HEK293 (cell line): ENCODE data around the gene ZNF219.

ENCODE experiments used
- CTCF ChIA-PET: fragments of 350-600 bp; formaldehyde crosslinking; extraction: SDS; loops from one replicate; lab custom pipeline; 2021; ENCODE audit warnings: antibody characterized with exemption; lab: Yijun Ruan, JAX
- POLR2A ChIA-PET: fragments of 300-600 bp; formaldehyde crosslinking; extraction: SDS; loops from one replicate; lab custom pipeline; 2020; ENCODE audit warnings: antibody characterized with exemption, inconsistent platforms; lab: Yijun Ruan, JAX
- H3K27ac ChIP-seq: fragments of 200-500 bp; sonication (Bioruptor generic); 2 replicates; pipeline ENCODE4 v1.5.1; 2014; ENCODE audit warnings: low read depth, low read length, control low read depth, inconsistent platforms; ENCODE audit errors: extremely low read depth
- H3K36me3 ChIP-seq, 2 experiments: fragments of 200-500 bp in 1 of 2; sonication (Bioruptor generic) in 1 of 2; 1 replicate in 1 of 2; 2 replicates in 1 of 2; pipeline ENCODE4 v1.5.1; 2014 to 2017; ENCODE audit warnings: inconsistent platforms in 2 of 2, low read length in 2 of 2; ENCODE audit not compliant: control insufficient read depth in 2 of 2, insufficient read depth in 1 of 2
- H3K4me1 ChIP-seq: fragments of 200-500 bp; sonication (Bioruptor generic); 2 replicates; pipeline ENCODE4 v1.5.1; 2014; ENCODE audit warnings: mild to moderate bottlenecking, low read length, inconsistent platforms; ENCODE audit not compliant: control insufficient read depth, insufficient read depth
- H3K4me3 ChIP-seq: 2 replicates; pipeline ENCODE4 v1.5.1; 2011; ENCODE audit warnings: low read depth, mild to moderate bottlenecking, control low read depth, low read length, moderate library complexity
- H3K9me3 ChIP-seq: fragments of 200-500 bp; sonication (Bioruptor generic); 2 replicates; pipeline ENCODE4 v1.5.1; 2014; ENCODE audit warnings: low read depth, low read length, inconsistent platforms; ENCODE audit not compliant: control insufficient read depth, insufficient read depth
- GLIS1 ChIP-seq: fragments of 450-650 bp; formaldehyde crosslinking; IDR thresholded peaks from 2 replicates; pipeline ENCODE4 v1.5.1; 2016; ENCODE audit warnings: missing biosample characterization, missing genetic modification characterization
- HIC1 ChIP-seq: fragments of 450-650 bp; formaldehyde crosslinking; IDR thresholded peaks from 2 replicates; pipeline ENCODE4 v1.5.1; 2016; ENCODE audit warnings: missing biosample characterization, missing genetic modification characterization
- RBAK ChIP-seq: fragments of 450-650 bp; formaldehyde crosslinking; IDR thresholded peaks from 2 replicates; pipeline ENCODE4 v1.5.1; 2016; ENCODE audit warnings: missing biosample characterization, missing genetic modification characterization
- SCRT2 ChIP-seq: fragments of 450-650 bp; formaldehyde crosslinking; IDR thresholded peaks from 2 replicates; pipeline ENCODE4 v1.5.1; 2016; ENCODE audit warnings: missing biosample characterization, missing genetic modification characterization
- YY2 ChIP-seq: fragments of 450-650 bp; formaldehyde crosslinking; IDR thresholded peaks from 2 replicates; pipeline ENCODE4 v1.5.1; 2016; ENCODE audit warnings: missing biosample characterization, missing genetic modification characterization
- ZBTB17 ChIP-seq: fragments of 450-650 bp; formaldehyde crosslinking; IDR thresholded peaks from 2 replicates; pipeline ENCODE4 v1.5.1; 2016; ENCODE audit warnings: missing biosample characterization, missing genetic modification characterization
- ZEB2 ChIP-seq: fragments of 450-650 bp; formaldehyde crosslinking; IDR thresholded peaks from 2 replicates; pipeline ENCODE4 v1.5.1; 2016; ENCODE audit warnings: missing biosample characterization, missing genetic modification characterization
- ZNF138 ChIP-seq: fragments of 450-650 bp; formaldehyde crosslinking; IDR thresholded peaks from 2 replicates; pipeline ENCODE4 v1.5.1; 2016; ENCODE audit warnings: missing biosample characterization, missing genetic modification characterization, borderline replicate concordance
- ZNF157 ChIP-seq: fragments of 450-650 bp; formaldehyde crosslinking; IDR thresholded peaks from 2 replicates; pipeline ENCODE4 v1.5.1; 2016; ENCODE audit warnings: missing biosample characterization, missing genetic modification characterization
- ZNF2 ChIP-seq: fragments of 450-650 bp; formaldehyde crosslinking; IDR thresholded peaks from 2 replicates; pipeline ENCODE4 v1.5.1; 2016; ENCODE audit warnings: missing biosample characterization, missing genetic modification characterization
- ZNF324 ChIP-seq: fragments of 450-650 bp; formaldehyde crosslinking; IDR thresholded peaks from 2 replicates; pipeline ENCODE4 v1.5.1; 2016; ENCODE audit warnings: missing biosample characterization, missing genetic modification characterization
- ZNF530 ChIP-seq: fragments of 450-650 bp; formaldehyde crosslinking; IDR thresholded peaks from 2 replicates; pipeline ENCODE4 v1.5.1; 2016; ENCODE audit warnings: low read depth, missing biosample characterization, missing genetic modification characterization
- ZNF571 ChIP-seq: fragments of 450-650 bp; formaldehyde crosslinking; IDR thresholded peaks from 2 replicates; pipeline ENCODE4 v1.5.0; 2017; ENCODE audit warnings: missing biosample characterization, missing genetic modification characterization
- ZNF623 ChIP-seq: fragments of 450-650 bp; formaldehyde crosslinking; IDR thresholded peaks from 2 replicates; pipeline ENCODE4 v1.5.1; 2016; ENCODE audit warnings: missing biosample characterization, missing genetic modification characterization
- ZNF654 ChIP-seq: fragments of 450-650 bp; formaldehyde crosslinking; IDR thresholded peaks from 2 replicates; pipeline ENCODE4 v1.5.1; 2016; ENCODE audit warnings: low read depth, missing biosample characterization, missing genetic modification characterization
- ZNF664 ChIP-seq: fragments of 450-650 bp; formaldehyde crosslinking; IDR thresholded peaks from 2 replicates; pipeline ENCODE4 v1.5.1; 2016; ENCODE audit warnings: missing biosample characterization, missing genetic modification characterization
- ZNF768 ChIP-seq: fragments of 450-650 bp; formaldehyde crosslinking; IDR thresholded peaks from 2 replicates; pipeline ENCODE4 v1.5.1; 2018; ENCODE audit warnings: missing biosample characterization, mild to moderate bottlenecking, missing genetic modification characterization
- TF ChIP-seq, protein P1 (sequence below): fragments of 450-650 bp; formaldehyde crosslinking; IDR thresholded peaks from 2 replicates; pipeline ENCODE4 v1.5.1; 2016; ENCODE audit warnings: missing biosample characterization, missing genetic modification characterization
- TF ChIP-seq, protein P2 (sequence below): fragments of 450-650 bp; formaldehyde crosslinking; IDR thresholded peaks from 2 replicates; pipeline ENCODE4 v1.5.1; 2016; ENCODE audit warnings: missing biosample characterization, missing genetic modification characterization
- TF ChIP-seq, protein P3 (sequence below): fragments of 450-650 bp; formaldehyde crosslinking; IDR thresholded peaks from 2 replicates; pipeline ENCODE4 v1.5.1; 2016; ENCODE audit warnings: missing biosample characterization, missing genetic modification characterization
- TF ChIP-seq, protein P4 (sequence below): fragments of 450-650 bp; formaldehyde crosslinking; IDR thresholded peaks from 2 replicates; pipeline ENCODE4 v1.5.1; 2016; ENCODE audit warnings: missing biosample characterization, missing genetic modification characterization

ZNF219 gene

DNA sequence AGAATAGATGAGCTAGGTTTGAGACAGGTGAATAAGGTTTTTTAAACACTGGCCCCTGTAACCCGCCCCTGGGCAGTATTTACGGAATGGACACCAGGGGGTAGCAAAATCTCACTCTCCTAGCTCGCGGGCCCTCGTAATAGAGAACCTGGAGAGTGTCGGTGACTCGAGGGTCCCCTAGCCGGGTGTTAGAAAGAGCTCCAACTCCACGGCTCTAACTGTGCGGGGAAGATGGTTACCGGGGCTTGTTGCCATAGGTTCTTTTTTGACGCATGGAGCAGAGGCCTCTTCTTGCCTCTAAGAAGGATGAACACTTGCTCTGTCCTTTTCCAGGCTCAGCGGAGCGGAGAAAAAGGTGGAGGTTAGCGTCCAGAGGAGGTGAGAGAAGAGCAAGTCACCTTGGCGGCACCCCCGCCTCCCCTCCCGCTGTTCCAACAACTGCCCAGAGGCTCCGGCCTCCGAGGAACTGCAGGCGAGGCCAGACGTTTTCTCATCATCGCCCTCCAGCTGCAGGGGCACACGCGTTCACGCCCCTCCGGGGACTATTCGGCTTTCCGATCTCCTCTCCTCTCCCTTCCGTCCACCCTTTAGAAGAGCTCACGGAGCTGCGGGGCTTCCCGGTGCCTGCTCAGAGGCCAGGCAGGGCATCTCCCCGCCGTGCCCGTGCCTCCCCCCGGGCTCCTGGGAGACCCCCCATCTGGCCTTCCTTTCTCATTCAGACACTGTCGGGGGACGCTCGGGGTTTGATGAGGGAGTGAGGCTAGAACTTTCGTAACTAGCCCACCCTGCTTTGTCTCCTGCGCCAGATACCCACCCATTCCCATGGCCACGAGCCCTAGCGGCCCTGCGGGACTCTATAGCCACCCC, 29.7 kb downstream of the ZNF219 start (continued):
- TF ChIP-seq, protein P1, sequence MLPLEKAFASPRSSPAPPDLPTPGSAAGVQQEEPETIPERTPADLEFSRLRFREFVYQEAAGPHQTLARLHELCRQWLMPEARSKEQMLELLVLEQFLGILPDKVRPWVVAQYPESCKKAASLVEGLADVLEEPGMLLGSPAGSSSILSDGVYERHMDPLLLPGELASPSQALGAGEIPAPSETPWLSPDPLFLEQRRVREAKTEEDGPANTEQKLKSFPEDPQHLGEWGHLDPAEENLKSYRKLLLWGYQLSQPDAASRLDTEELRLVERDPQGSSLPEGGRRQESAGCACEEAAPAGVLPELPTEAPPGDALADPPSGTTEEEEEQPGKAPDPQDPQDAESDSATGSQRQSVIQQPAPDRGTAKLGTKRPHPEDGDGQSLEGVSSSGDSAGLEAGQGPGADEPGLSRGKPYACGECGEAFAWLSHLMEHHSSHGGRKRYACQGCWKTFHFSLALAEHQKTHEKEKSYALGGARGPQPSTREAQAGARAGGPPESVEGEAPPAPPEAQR: no peak
- TF ChIP-seq ZNF530 (tag by site-specific recombination): no peak
- TF ChIP-seq, protein P2, sequence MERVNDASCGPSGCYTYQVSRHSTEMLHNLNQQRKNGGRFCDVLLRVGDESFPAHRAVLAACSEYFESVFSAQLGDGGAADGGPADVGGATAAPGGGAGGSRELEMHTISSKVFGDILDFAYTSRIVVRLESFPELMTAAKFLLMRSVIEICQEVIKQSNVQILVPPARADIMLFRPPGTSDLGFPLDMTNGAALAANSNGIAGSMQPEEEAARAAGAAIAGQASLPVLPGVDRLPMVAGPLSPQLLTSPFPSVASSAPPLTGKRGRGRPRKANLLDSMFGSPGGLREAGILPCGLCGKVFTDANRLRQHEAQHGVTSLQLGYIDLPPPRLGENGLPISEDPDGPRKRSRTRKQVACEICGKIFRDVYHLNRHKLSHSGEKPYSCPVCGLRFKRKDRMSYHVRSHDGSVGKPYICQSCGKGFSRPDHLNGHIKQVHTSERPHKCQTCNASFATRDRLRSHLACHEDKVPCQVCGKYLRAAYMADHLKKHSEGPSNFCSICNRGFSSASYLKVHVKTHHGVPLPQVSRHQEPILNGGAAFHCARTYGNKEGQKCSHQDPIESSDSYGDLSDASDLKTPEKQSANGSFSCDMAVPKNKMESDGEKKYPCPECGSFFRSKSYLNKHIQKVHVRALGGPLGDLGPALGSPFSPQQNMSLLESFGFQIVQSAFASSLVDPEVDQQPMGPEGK (tag by site-specific recombination): no peak; the same call in 1 of the 2 replicates
- TF ChIP-seq ZNF768 (tag by site-specific recombination): no peak
- no peak for TF ChIP-seq ZNF157 (tag by site-specific recombination)
- no peak for TF ChIP-seq ZBTB17 (tag by site-specific recombination)
- no peak for TF ChIP-seq HIC1 (tag by site-specific recombination)
- TF ChIP-seq ZNF138 (tag by site-specific recombination): no peak

GRCh38 chr14:21066882-21067502, 31.5 kb downstream of the ZNF219 start:
- POLR2A ChIA-PET: no interaction called here
- Histone ChIP-seq H3K27ac (no peak overlapping the region), H3K4me1 (peaks cover 13% of the 10 kb centered on the region), H3K4me3 (no peak overlapping the region), H3K9me3 (no peaks in the 10 kb centered on the region), H3K36me3 (no peaks in the 10 kb centered on the region)
- TF ChIP-seq ZNF571 (no peak), SCRT2 (0 out of 2 replicates have a peak, but pooled peaks have one; percentile 11), ZNF654 (peak; percentile 41)
- CTCF ChIA-PET: interaction anchor here (0.6 to 5.0 kb wide), 14 partner anchors 10 to 193 kb away, joined by 3 to 131 read pairs (median 4); partner anchors contain the start of gene TMEM253

DNA sequence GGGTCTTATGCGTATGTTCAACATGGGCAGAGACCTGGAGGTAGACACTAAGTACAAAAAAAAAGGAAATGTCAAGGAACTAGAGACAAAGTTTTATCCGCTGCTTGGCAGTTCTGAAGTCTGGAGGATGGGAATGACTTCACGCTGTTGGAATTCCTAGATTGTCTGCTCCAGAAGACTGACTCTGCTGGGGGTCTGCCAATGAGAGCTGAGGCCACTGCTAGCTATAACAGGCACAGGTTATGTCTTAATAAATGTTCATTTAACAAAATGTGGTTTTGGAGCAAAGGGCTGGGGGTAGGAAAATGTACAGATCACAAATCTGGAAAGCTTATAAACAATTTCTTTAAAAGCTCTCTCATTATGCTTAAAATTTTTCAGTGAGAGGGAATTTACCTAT, 35.0 kb downstream of the ZNF219 start:
- H3K27ac ChIP-seq: no peak overlapping the region
- POLR2A ChIA-PET: interaction anchor here (0.8 to 0.9 kb wide), 2 partner anchors 8 to 34 kb away, joined by 3 to 4 read pairs; no protein-coding TSS in a partner anchor
- no peaks in the 10 kb centered on the region; the same call in 1 of the 2 replicates for H3K4me1 ChIP-seq
- H3K36me3 ChIP-seq: no peaks in the 10 kb centered on the region
- H3K4me3 ChIP-seq: no peak overlapping the region
- no peaks in the 10 kb centered on the region for H3K9me3 ChIP-seq
- CTCF ChIA-PET: interaction anchor here (0.7 to 4.3 kb wide), 7 partner anchors 23 to 49 kb away, joined by 3 to 25 read pairs (median 3); no protein-coding TSS in a partner anchor
- peak; percentile 95 for TF ChIP-seq GLIS1
- no peak for TF ChIP-seq YY2 (tag by site-specific recombination)
- TF ChIP-seq ZEB2 (tag by site-specific recombination): peak; percentile 32; the same call in 1 of the 2 replicates
- no peak for TF ChIP-seq ZNF2
- TF ChIP-seq ZNF664 (tag by site-specific recombination): peak; percentile 61; the same call in 1 of the 2 replicates
- no peak for TF ChIP-seq ZNF324
- TF ChIP-seq, protein P3, sequence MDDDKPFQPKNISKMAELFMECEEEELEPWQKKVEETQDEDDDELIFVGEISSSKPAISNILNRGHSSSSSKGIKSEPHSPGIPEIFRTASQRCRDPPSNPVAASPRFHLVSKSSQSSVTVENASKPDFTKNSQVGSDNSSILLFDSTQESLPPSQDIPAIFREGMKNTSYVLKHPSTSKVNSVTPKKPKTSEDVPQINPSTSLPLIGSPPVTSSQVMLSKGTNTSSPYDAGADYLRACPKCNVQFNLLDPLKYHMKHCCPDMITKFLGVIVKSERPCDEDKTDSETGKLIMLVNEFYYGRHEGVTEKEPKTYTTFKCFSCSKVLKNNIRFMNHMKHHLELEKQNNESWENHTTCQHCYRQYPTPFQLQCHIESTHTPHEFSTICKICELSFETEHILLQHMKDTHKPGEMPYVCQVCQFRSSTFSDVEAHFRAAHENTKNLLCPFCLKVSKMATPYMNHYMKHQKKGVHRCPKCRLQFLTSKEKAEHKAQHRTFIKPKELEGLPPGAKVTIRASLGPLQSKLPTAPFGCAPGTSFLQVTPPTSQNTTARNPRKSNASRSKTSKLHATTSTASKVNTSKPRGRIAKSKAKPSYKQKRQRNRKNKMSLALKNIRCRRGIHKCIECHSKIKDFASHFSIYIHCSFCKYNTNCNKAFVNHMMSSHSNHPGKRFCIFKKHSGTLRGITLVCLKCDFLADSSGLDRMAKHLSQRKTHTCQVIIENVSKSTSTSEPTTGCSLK (tag by site-specific recombination): no peak
- TF ChIP-seq RBAK (tag by site-specific recombination): no peak
- peak; percentile 48 for TF ChIP-seq ZNF623 (tag by site-specific recombination)
- TF ChIP-seq, protein P4, sequence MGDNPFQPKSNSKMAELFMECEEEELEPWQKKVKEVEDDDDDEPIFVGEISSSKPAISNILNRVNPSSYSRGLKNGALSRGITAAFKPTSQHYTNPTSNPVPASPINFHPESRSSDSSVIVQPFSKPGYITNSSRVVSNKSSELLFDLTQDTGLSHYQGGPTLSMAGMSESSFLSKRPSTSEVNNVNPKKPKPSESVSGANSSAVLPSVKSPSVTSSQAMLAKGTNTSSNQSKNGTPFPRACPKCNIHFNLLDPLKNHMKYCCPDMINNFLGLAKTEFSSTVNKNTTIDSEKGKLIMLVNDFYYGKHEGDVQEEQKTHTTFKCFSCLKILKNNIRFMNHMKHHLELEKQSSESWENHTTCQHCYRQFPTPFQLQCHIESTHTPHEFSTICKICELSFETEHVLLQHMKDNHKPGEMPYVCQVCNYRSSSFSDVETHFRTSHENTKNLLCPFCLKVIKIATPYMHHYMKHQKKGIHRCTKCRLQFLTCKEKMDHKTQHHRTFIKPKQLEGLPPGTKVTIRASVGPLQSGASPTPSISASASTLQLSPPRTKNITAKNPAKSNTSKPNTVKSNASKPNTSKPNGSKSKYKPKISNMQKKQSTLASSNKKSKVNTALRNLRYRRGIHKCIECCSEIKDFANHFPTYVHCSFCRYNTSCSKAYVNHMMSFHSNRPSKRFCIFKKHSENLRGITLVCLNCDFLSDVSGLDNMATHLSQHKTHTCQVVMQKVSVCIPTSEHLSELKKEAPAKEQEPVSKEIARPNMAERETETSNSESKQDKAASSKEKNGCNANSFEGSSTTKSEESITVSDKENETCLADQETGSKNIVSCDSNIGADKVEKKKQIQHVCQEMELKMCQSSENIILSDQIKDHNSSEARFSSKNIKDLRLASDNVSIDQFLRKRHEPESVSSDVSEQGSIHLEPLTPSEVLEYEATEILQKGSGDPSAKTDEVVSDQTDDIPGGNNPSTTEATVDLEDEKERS (tag by site-specific recombination): no peak
